Choroid plexus epithelial cell (primary cell): Measurements from ENCODE around the gene AEBP2.

Experiments
- DNase-seq: peaks from one replicate; pipeline ENCODE4 v3.0.0-alpha.2; 2010; ENCODE audit warnings: low read depth
- H3K4me3 ChIP-seq: 2 replicates; pipeline ENCODE4 v1.5.1; 2011; ENCODE audit warnings: low read depth, mild to moderate bottlenecking, control low read depth, low read length, moderate library complexity
- CTCF ChIP-seq: conservative IDR thresholded peaks from 2 replicates; pipeline ENCODE4 v1.5.1; 2011; ENCODE audit warnings: low read depth, mild to moderate bottlenecking, control low read depth, inconsistent platforms, low read length, moderate library complexity

Gene AEBP2

GRCh38 chr12:19477071-19477470 lies 37.8 kb downstream of the AEBP2 start:
- DNase-seq, result no peak
- TF ChIP-seq CTCF, result no peak

DNA sequence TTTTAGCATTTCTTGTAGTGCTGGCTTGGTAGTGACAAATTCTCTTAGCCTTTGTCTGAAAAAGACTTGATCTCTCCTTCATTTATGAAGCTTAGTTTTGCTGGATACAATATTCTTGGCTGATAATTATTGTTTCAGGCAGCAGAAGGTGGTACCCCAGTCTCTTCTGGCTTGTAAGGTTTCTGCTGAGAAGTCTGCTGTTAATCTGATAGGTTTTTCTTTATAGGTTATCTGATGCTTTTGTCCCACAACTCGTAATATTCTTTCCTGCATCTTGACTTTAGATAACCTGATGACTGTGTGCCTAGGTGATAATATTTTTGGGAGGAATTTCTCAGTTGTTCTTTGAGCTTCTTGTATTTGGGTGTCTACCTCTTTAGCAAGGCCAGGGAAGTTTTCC lies 41.2 kb downstream of the AEBP2 start:
- no peak overlapping the region for H3K4me3 ChIP-seq
- TF ChIP-seq CTCF, result no peak
- DNase-seq, result no peak

More at GRCh38 chr12:19477071-19477470, 37.8 kb downstream of the AEBP2 start:
- H3K4me3 ChIP-seq, result no peak overlapping the region

DNA sequence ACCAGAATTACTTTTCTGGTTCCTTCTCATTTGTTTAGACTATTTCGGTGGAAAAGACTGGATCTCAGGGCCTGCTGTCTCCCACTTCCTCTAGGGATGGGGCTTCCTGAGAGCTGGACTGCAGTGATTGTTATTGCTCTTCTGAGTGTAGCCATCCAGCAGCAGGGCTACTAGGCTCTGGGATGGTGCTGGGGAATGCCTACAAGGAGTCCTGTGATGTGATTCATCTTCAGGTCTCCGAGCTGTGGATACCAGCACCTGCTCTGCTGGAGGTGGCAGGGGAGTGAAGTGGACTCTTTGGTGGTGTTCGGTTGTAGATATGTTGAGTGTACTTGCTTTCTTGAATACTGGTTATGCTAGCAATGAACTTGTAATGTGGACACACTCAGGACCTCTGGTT lies 42.7 kb downstream of the AEBP2 start:
- no peak overlapping the region for H3K4me3 ChIP-seq
- DNase-seq, result no peak
- no peak for TF ChIP-seq CTCF

DNA sequence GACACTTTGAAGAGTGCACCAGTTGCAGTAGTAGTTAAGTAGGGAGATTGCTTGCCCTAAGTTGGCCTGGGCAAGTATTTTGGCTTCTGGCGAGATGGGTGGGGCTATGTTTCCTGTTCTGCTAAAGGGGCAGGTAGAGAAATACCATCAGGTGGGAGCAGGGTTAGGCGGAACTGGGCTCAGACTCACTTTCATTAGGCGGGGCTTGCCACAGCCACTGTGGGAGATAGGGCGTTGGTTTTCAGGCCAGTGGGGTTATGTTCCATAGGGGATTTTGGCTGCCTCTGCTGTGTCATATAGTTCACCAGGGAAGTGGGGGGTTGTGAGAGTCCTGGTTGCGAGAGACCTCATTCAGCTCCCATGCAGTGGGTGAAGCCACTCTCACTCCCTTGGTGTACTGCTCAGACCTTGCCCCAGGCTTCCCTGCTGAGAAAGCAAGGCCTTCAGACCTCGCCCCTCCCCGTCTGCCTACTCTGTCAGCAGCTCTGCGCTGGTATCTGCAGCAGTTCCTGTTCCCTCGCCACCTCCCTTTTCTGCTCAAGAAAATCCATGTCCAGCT lies 43.3 kb downstream of the AEBP2 start:
- no peak overlapping the region for H3K4me3 ChIP-seq
- DNase-seq, result peak; percentile 51

GRCh38 chr12:19483727-19484126 lies 44.4 kb downstream of the AEBP2 start:
- no peak overlapping the region for H3K4me3 ChIP-seq
- DNase-seq, result peak; percentile 34
- TF ChIP-seq CTCF, result no peak

More for the DNA sequence above, 43.3 kb downstream of the AEBP2 start:
- no peak for TF ChIP-seq CTCF

DNA sequence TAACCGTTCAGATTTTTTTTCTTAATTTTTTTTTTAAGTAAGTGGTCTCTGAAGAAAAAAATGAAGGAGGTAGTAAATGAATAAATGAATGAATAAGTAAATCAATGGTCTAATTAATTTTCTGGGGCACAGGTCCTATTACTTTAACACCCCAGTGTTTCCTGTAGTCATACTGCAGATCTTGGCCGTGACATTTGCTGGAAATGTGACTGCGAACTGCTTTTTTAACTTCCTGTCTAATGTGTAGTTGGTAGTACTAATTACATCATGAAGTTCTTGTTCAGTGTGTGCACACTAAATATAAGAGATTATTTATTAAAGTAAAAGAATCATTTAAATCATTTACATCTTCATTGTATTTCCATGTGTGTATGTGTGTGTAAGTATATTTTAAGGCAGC lies 45.4 kb downstream of the AEBP2 start:
- DNase-seq, result no peak
- no peak for TF ChIP-seq CTCF
- H3K4me3 ChIP-seq, result no peak overlapping the region

DNA sequence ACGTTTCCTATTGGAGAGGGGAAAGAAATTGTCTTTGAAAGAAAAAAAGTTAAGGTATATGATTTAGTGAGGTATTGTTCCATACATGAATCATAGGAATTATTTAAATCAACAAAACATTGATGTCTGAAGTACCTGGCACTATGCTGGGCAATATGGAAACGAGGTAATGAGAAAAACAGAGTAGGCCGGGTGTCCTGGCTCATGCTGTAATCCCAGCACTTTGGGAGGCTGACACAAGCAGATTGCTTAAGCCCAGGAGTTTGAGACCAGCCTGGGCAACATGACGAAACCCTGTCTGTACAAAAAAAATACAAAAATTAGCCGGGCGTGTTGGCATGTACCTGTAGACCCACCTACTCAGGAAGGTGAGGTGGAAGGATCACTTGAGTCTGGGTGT lies 45.9 kb downstream of the AEBP2 start:
- TF ChIP-seq CTCF, result no peak
- DNase-seq, result no peak
- no peak overlapping the region for H3K4me3 ChIP-seq
